Mucosa of rectum (tissue), 2 donors: ENCODE results near the gene VLDLR.

ENCODE experiments used
- H3K27ac ChIP-seq, 2 donors: one replicate each; pipeline ENCODE4 v1.7.0; 2013; ENCODE audit warnings: inconsistent platforms in 2 of 2, low read depth in 2 of 2, low read length in 2 of 2
- H3K27me3 ChIP-seq, 2 donors: one replicate each; pipeline ENCODE4 v1.7.0; 2013; ENCODE audit warnings: low read length in 2 of 2; ENCODE audit not compliant: control insufficient read depth in 2 of 2, insufficient read depth in 2 of 2
- H3K36me3 ChIP-seq, 2 donors: one replicate each; pipeline ENCODE4 v1.7.0; 2013; ENCODE audit warnings: low read length in 2 of 2; ENCODE audit not compliant: control insufficient read depth in 2 of 2, insufficient read depth in 2 of 2
- H3K4me1 ChIP-seq, 2 donors: one replicate each; pipeline ENCODE4 v1.7.0; 2013; ENCODE audit warnings: low read length in 2 of 2, mild to moderate bottlenecking in 1 of 2; ENCODE audit not compliant: control insufficient read depth in 2 of 2, insufficient read depth in 2 of 2
- H3K4me3 ChIP-seq, 2 donors: one replicate each; pipeline ENCODE4 v1.7.0; 2013; ENCODE audit warnings: low read length in 2 of 2
- H3K9ac ChIP-seq, 2 donors: one replicate each; pipeline ENCODE4 v1.7.0; 2013; ENCODE audit warnings: low read length in 2 of 2, low read depth in 1 of 2, mild to moderate bottlenecking in 1 of 2
- H3K9me3 ChIP-seq, 2 donors: one replicate each; pipeline ENCODE4 v1.7.0; 2013; ENCODE audit warnings: low read length in 2 of 2; ENCODE audit not compliant: control insufficient read depth in 2 of 2
- donor health status: healthy.
- donor health status: Normal muscosa, but diverticular disease.

Gene VLDLR

DNA sequence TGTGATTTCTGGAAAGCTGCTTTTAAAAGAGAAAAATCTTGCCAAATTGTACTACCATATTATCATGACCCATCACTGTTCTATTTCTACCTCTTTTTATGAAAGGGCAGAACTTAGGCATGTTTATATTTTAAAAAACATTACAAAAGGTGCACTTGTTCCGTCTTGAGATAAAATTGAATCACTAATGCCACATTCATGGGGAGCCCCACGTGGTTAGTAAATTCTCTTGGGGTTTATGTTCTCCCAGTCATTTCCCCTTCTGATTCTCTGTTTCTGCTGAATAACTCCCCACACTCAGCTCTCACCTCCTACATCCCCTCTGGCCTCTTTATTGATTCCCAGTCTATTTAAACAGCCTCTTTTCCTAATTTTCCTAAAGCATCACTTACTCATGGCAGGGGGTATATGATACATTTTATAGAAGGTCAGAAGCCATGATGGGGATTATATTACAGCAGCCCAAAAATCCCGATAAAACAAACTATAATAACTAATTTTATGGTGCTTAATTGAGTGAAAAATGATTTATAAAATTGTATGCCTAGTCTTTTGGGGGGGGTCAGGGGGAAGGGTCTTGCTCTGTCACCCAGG, 19.7 kb upstream of the VLDLR start:
- Histone ChIP-seq H3K27ac (no peak overlapping the region), H3K4me1 (no peaks in the 10 kb centered on the region), H3K27me3 (no peaks in the 10 kb centered on the region), H3K9ac (no peak overlapping the region), H3K4me3 (no peak overlapping the region), H3K36me3 (no peaks in the 10 kb centered on the region), H3K9me3 (no peaks in the 10 kb centered on the region)

DNA sequence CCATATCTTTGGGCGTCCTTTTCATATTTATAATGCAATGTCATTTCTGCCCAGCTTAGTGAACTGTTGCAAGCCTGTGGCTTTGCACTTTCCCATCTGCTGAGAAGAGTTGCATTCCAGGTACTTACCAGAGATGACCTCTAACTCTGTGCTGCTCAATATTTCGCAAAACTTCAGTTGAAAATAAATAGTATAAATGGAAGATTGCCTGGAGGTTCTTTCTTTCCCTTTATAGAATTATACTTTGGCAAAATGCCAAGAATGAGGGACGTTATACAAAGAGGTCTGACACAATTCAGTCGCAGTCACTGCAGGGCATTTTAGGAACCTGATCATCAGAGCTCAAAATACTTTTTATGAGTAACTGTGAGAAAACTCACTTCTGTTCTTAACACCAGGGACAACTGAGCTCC, 18.9 kb upstream of the VLDLR start:
- H3K27ac ChIP-seq: no peak overlapping the region

DNA sequence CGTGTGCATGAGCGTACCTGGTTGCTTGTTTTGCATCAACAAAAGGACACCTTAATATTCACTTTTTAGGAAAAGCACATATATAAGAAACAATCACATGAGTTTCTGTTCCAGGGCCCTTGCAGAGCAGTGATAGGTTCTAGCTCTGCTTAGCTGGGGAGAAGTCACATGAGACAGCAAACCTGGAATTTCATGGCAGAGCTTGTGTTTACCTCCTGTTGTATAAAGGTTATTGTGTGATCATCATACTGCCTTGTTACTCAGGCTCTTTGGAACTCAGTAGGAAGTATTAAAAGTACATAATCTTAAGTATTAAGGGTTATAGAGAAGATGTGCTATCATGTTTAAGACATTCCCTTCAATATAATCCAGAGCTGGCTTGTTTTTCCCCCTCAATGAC, 18.0 kb upstream of the VLDLR start:
- H3K4me1 ChIP-seq: no peaks in the 10 kb centered on the region
- no peak overlapping the region for H3K27ac ChIP-seq
- no peaks in the 10 kb centered on the region for H3K9me3 ChIP-seq
- no peaks in the 10 kb centered on the region for H3K36me3 ChIP-seq
- H3K9ac ChIP-seq: no peak overlapping the region
- H3K27me3 ChIP-seq: no peaks in the 10 kb centered on the region
- no peak overlapping the region for H3K4me3 ChIP-seq

More for the DNA sequence above, 18.9 kb upstream of the VLDLR start:
- Histone ChIP-seq H3K9ac (no peak overlapping the region), H3K27me3 (no peaks in the 10 kb centered on the region), H3K9me3 (no peaks in the 10 kb centered on the region), H3K4me1 (no peaks in the 10 kb centered on the region), H3K36me3 (no peaks in the 10 kb centered on the region), H3K4me3 (no peak overlapping the region)

DNA sequence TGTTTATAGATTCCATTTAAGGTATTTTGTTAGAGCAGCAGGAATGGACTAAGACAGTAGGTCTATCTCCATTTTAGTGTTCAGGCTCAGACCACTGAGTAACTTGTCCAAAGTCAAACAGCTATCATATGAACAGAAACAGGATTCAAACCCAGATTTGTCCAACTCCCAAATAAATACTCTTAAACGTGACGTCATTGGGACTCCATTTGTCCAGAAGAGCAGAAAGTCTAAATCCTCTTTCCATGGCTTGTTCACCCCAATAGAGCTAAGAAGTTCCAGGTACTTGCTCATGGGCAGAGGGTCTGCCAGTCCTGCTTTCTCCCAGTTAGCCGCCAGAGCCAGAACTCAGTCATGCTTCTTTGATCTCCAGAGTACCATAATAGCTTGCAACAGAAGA, 16.3 kb upstream of the VLDLR start:
- H3K36me3 ChIP-seq: no peaks in the 10 kb centered on the region
- no peak overlapping the region for H3K4me3 ChIP-seq
- no peak overlapping the region for H3K27ac ChIP-seq
- H3K4me1 ChIP-seq: no peaks in the 10 kb centered on the region
- H3K9me3 ChIP-seq: no peaks in the 10 kb centered on the region
- no peak overlapping the region for H3K9ac ChIP-seq
- no peaks in the 10 kb centered on the region for H3K27me3 ChIP-seq

DNA sequence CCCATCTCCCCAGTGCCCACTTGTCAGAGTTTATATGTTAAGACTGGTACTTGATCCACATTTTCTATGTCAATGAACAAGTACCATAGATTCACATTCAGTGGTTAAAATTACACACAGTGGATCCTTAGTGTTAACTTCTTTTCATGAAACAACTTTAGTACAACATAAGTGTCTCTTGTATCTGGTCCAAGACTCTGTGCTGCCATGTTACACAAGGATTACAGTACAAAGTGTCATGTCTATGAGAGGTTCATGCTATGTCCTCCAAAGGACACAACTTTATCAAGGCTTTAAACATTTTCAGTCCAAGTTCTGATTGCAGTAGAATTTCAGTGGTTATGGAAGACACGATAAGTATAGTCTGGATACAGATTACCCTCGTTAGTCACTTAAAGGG, 13.3 kb upstream of the VLDLR start:
- no peaks in the 10 kb centered on the region for H3K27me3 ChIP-seq
- no peaks in the 10 kb centered on the region for H3K4me1 ChIP-seq
- no peak overlapping the region for H3K4me3 ChIP-seq
- no peaks in the 10 kb centered on the region for H3K9me3 ChIP-seq
- no peak overlapping the region for H3K27ac ChIP-seq
- H3K36me3 ChIP-seq: no peaks in the 10 kb centered on the region
- no peak overlapping the region for H3K9ac ChIP-seq

DNA sequence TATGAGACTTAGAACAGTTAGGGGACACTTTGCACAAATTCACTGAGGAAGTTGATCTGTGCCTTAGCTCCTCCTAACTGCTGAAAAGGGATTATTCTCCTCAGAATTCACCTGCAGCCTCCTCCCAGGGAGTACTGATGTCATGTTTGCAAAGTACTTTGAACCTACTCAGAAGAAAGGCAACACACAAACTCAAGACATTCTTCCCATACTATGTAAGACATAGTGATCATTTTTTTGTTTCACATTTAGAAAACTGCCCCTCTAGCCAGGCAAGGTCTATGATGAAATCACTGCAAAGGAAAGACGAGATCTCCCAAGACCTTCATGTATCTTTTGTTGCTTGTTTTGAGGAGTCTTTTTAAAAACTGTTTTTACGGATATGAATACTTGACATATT, 10.6 kb upstream of the VLDLR start:
- no peaks in the 10 kb centered on the region for H3K4me1 ChIP-seq
- H3K9ac ChIP-seq: no peak overlapping the region
- H3K36me3 ChIP-seq: no peaks in the 10 kb centered on the region
- no peaks in the 10 kb centered on the region for H3K9me3 ChIP-seq
- no peak overlapping the region for H3K27ac ChIP-seq
- H3K27me3 ChIP-seq: no peaks in the 10 kb centered on the region
- no peak overlapping the region for H3K4me3 ChIP-seq

DNA sequence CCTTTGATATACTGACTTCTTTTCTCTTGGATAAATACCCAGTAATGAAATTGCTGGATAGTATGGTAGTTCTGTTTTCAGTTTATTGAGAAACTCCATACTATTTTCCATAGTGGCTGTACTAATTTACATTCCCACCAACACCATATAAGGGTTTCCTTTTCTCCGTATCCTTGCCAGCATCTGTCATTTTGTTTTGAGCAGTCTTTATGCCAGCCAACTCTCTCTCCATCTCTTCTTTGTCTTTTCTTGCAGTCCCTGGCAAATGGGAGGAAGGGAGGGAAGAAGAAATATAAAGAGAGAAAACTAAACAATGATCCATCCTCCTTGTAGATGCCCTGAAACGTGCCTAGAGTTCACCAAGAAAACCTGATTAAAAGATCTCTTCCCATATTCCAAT, 9.6 kb upstream of the VLDLR start:
- Histone ChIP-seq H3K9me3 (no peaks in the 10 kb centered on the region), H3K4me3 (no peak overlapping the region), H3K4me1 (no peaks in the 10 kb centered on the region), H3K9ac (no peak overlapping the region), H3K27ac (no peak overlapping the region), H3K36me3 (no peaks in the 10 kb centered on the region), H3K27me3 (no peaks in the 10 kb centered on the region)

DNA sequence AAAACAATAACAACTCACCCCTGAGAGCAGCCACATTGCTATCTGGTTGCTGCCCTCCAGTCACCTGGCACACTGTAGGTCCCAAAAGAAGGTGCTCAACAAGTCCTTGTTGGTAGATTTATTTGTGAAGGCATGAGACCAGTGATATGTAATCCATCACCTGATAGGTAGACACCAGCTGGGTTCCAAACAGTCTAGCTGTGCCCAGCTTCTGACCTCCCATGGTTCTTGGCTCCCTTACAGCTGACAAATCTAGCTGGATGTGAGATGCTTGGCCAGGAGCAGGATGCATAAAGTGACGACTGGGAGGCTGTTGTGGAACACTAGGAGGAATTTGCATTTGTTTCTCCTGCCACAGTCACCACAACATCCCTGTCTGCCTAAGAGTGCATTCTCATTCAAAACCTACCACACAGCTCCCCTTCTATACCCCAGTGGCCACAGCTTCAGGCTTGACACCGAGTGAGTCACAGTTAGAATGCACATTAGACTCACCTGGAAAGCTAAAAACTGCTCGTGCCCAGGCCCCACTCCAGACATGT, 7.8 kb upstream of the VLDLR start:
- Histone ChIP-seq H3K36me3 (no peaks in the 10 kb centered on the region), H3K9ac (no peak overlapping the region), H3K27ac (no peak overlapping the region), H3K27me3 (peaks cover 0 to 3% of the 10 kb centered on the region in 2 donors), H3K4me1 (no peaks in the 10 kb centered on the region), H3K4me3 (no peak overlapping the region), H3K9me3 (no peaks in the 10 kb centered on the region)

DNA sequence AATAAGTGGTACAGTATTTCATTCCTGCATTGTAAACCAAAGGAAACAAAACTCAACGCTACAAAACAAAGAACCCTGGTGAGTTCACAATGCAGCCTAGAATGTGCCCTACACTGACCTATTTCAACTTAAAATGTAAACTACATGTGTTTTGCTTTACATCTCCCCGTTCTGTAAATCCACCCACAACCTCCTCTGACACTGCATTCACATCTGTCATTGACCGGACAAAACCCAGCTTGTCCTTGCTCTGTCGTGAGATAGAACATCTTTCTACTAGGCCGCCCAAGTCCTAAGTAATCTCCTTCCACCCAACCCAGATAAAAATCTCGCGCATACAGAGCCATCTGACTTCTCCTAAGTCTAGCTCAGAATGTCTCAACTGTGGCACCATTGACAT, 6.1 kb upstream of the VLDLR start:
- Histone ChIP-seq H3K9me3 (no peaks in the 10 kb centered on the region), H3K4me1 (no peaks in the 10 kb centered on the region), H3K27ac (no peak overlapping the region), H3K27me3 (peaks cover 3 to 5% of the 10 kb centered on the region in 2 donors), H3K36me3 (no peaks in the 10 kb centered on the region), H3K9ac (no peak overlapping the region), H3K4me3 (no peak overlapping the region)

DNA sequence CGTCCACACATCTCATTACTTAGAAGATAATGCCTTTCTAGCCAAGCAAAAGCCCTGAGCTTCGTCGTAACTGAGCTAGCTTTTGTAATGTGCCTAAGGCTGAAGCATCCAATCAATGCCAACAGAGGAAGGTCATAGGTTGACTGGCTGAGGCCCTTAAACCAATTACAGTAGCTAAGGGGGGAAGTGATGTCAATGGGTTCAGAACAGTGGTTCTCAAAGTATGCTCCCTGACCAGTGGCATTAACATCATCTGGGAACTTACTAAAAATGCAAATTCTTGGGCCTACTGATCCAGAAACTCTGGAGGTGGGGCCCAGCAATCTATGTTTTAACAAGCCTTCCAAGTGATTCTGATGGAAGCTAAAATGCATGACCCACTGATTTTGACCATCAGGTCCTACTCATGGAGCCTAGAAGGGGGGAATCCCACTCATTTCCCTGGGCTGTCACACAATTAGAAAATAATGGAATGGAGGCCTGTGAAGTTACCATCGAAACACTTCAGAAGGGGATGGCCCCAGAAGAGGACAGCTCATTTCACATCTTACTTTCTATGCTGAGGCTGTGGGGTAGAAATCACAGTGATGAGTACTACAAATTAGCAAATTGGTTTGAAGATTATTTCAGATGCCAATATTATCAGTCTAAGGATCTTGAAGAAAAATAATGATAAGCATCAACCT, 4.8 kb upstream of the VLDLR start:
- Histone ChIP-seq H3K9ac (no peak overlapping the region), H3K27ac (no peak overlapping the region), H3K27me3 (peaks cover 3 to 5% of the 10 kb centered on the region in 2 donors), H3K4me3 (no peak overlapping the region), H3K4me1 (no peaks in the 10 kb centered on the region), H3K36me3 (no peaks in the 10 kb centered on the region), H3K9me3 (no peaks in the 10 kb centered on the region)
